Gastrocnemius medialis (tissue), 4 donors: Measurements from ENCODE around the gene GAB2. TPM values are rescaled to one million over a fixed set of nuclear protein-coding genes. Genes with fewer than 3 reads are reported as not detected.
"Not testable (repeated sequence)": the region's sequence is repeated elsewhere in the genome, so short reads cannot be mapped to it uniquely, and the experiment has no call there.

ENCODE experiments used
- ATAC-seq, 2 donors: fragments of 150-250 bp; one replicate each; pipeline ENCODE4 v1.9.1; 2016
- DNase-seq, 2 donors: peaks; one replicate each; pipeline ENCODE4 v3.0.0-alpha.2; 2019
- H3K27ac ChIP-seq, 4 donors: fragments of 200-600 bp; sonication (generic); 1 replicate in 1 of 4; 2 replicates in 3 of 4; pipeline ENCODE4 v1.5.1; 2016 to 2018; ENCODE audit warnings: mild to moderate bottlenecking in 2 of 4, moderate library complexity in 1 of 4
- H3K27me3 ChIP-seq, 3 donors: fragments of 200-600 bp; sonication (generic) in 2 of 3; 1 replicate in 1 of 3; 2 replicates in 2 of 3; pipeline versions ENCODE4 v1.5.1 to v1.6.0; 2016 to 2019; ENCODE audit warnings: mild to moderate bottlenecking in 1 of 3, moderate library complexity in 1 of 3
- H3K36me3 ChIP-seq, 2 donors: fragments of 200-600 bp; sonication (generic) in 1 of 2; one replicate each; pipeline ENCODE4 v1.5.1; 2017 to 2018
- H3K4me1 ChIP-seq, 2 donors: fragments of 200-600 bp; sonication (generic) in 1 of 2; one replicate each; pipeline ENCODE4 v1.5.1; 2016 to 2017; ENCODE audit warnings: mild to moderate bottlenecking in 2 of 2
- H3K4me3 ChIP-seq, 4 donors: fragments of 200-600 bp; sonication (generic) in 3 of 4; 1 replicate in 1 of 4; 2 replicates in 3 of 4; pipeline ENCODE4 v1.5.1; 2016 to 2019; ENCODE audit warnings: mild to moderate bottlenecking in 2 of 4
- H3K9me3 ChIP-seq, 3 donors: fragments of 200-600 bp; sonication (generic) in 2 of 3; 1 replicate in 1 of 3; 2 replicates in 2 of 3; pipeline ENCODE4 v1.5.1; 2016 to 2019
- CTCF ChIP-seq, 5 experiments: fragments of 450-650 bp in 3 of 5; fragments of 200-600 bp in 2 of 5; sonication (generic) in 2 of 5; IDR thresholded peaks in 4 of 5; conservative IDR thresholded peaks in 1 of 5; 1 replicate in 4 of 5; 2 replicates in 1 of 5; pipeline ENCODE4 v1.5.1; 2016 to 2019; ENCODE audit warnings: antibody characterized with exemption in 5 of 5, mild to moderate bottlenecking in 3 of 5, moderate library complexity in 3 of 5
- POLR2A ChIP-seq, 2 donors: fragments of 450-650 bp; IDR thresholded peaks; one replicate each; pipeline ENCODE4 v1.6.1; 2017; ENCODE audit warnings: antibody characterized with exemption in 2 of 2, mild to moderate bottlenecking in 2 of 2, moderate library complexity in 2 of 2
- in situ Hi-C, 4 donors: fragments of 200-750 bp; cut with MboI; loops; one replicate each; pipeline versions ENCODE4 v1.15.0 to v1.8.0; 2017; ENCODE audit warnings: low sequenced_read_pairs in 4 of 4
- intact Hi-C: fragments of 100-400 bp; cut with DNase I; formaldehyde crosslinking; loops from one replicate; pipeline ENCODE4 v1.15.1; 2023; ENCODE audit warnings: low total_unique reads
- total RNA-seq, 4 donors: library from RNA; depleted of rRNA; stranded (reverse); fragments of >200 nt; gene quantifications; one replicate each; pipeline versions ENCODE4 v1.1.0 to v1.2.3, GENCODE V29; 2016

The GAB2 gene
- total RNA-seq, 4 donors from 2014 or later, result 4.9 to 68.0 (median 25.8) TPM

DNA sequence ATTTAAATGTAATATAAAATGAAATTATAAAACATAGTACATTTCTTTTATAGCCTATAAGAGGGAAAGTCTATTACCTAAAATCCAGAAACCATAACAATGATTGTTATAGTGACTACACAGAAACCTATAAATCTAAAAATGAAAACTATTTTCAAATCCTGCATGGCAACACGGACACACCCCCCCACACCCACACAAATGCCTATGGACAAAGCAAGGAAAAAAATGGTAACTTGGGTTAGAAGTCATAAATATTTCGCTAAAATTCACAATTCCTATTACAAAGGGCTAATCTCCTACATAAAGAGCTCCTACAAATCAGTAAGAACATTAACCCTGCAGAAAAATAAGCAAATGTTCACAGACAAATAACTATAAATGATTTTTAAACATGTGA lies 56.4 kb downstream of the GAB2 start:
- TF ChIP-seq POLR2A (IDR thresholded peaks at IDR 0.05), result no peak
- TF ChIP-seq CTCF (IDR thresholded peaks at IDR 0.05 in 4 of 5, conservative IDR thresholded peaks at IDR 0.05 in 1 of 5), result no peak
- Histone ChIP-seq H3K36me3 (no peaks in the 10 kb centered on the region), H3K4me1 (peaks cover 0 to 8% of the 10 kb centered on the region in 2 donors), H3K4me3 (no peak overlapping the region), H3K27me3 (no peaks in the 10 kb centered on the region), H3K27ac (no peak overlapping the region), H3K9me3 (no peaks in the 10 kb centered on the region)
- no peak for DNase-seq
- ATAC-seq, result no peak
- intact Hi-C loops, result no loop called here
- in situ Hi-C loops, result no loop called here

DNA sequence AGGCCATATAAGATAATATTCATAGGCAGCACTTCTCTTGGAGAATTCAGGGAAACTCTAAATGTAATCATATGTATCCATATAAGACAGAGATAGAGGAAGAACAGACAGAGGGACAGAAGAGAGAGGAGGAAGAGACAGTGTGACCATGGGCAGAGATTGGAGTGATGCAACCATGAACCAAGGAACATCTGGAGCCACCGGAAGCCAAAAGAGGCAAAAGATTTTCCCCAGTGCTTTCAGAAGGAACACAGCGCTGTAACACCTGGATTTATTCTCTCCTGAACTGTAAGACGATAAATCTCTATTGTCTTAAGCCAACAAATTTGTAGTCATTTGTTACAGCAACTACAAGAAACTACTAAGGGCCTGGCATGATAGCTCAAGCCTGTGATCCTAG lies 57.7 kb downstream of the GAB2 start:
- no peak overlapping the region for H3K27ac ChIP-seq
- H3K4me3 ChIP-seq, result no peak overlapping the region
- in situ Hi-C loops, result no loop called here
- peak in 1 of 2 donors; percentile 68 for ATAC-seq
- H3K36me3 ChIP-seq, result no peaks in the 10 kb centered on the region
- DNase-seq, result peak in 1 of 2 donors; percentile 37
- no peaks in the 10 kb centered on the region for H3K27me3 ChIP-seq
- intact Hi-C loops, result no loop called here
- no peaks in the 10 kb centered on the region for H3K9me3 ChIP-seq
- peaks cover 0 to 3% of the 10 kb centered on the region in 2 donors for H3K4me1 ChIP-seq
- TF ChIP-seq POLR2A (IDR thresholded peaks at IDR 0.05), result no peak

GRCh38 chr11:78357924-78358323 lies 59.7 kb downstream of the GAB2 start:
- not testable (repeated sequence) for H3K4me1 ChIP-seq, ATAC-seq

DNA sequence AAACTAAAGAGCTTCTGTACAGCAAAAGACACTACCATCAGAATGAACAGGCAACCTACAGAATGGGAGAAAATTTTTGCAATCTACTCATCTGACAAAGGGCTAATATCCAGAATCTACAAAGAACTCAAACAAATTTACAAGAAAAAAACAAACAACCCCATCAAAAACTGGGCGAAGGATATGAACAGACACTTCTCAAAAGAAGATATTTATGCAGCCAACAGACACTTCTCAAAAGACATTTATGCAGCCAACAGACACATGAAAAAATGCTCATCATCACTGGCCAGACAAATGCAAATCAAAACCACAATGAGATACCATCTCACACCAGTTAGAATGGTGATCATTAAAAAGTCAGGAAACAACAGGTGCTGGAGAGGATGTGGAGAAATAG lies 60.2 kb downstream of the GAB2 start:
- H3K9me3 ChIP-seq, H3K36me3 ChIP-seq, DNase-seq, H3K4me3 ChIP-seq, ATAC-seq, in situ Hi-C loops, intact Hi-C loops, H3K27ac ChIP-seq, H3K27me3 ChIP-seq: not testable (repeated sequence)
- H3K4me1 ChIP-seq, result peaks cover 0 to 12% of the 10 kb centered on the region in 2 donors

More at GRCh38 chr11:78357924-78358323, 59.7 kb downstream of the GAB2 start:
- H3K4me3 ChIP-seq, H3K27ac ChIP-seq, H3K27me3 ChIP-seq, H3K9me3 ChIP-seq, H3K36me3 ChIP-seq, intact Hi-C loops, in situ Hi-C loops, DNase-seq: not testable (repeated sequence)

DNA sequence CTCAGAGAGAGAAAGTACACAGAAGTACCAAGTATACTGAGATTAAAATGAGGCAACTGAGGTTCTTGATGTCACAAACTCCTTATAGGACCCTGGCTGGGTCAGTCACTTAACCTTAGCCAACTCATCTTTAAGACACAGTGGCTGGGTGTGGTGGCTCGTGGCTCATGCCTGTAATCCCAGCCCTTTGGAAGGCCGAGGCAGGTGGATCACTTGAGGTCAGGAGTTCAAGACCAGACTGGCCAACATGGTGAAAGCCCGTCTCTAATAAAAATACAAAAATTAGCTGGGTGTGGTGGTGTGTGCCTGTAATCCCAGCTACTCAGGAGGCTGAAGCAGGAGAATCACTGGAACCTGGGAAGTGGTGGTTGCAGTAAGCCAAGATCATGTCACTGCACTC lies 61.9 kb downstream of the GAB2 start:
- DNase-seq, ATAC-seq, H3K27me3 ChIP-seq, H3K4me3 ChIP-seq, in situ Hi-C loops, H3K36me3 ChIP-seq, H3K27ac ChIP-seq, intact Hi-C loops, H3K9me3 ChIP-seq: not testable (repeated sequence)
- peaks cover 0 to 25% of the 10 kb centered on the region in 2 donors for H3K4me1 ChIP-seq

- Histone ChIP-seq H3K27me3 (no peaks in the 10 kb centered on the region), H3K4me1 (peaks cover 0 to 30% of the 10 kb centered on the region in 2 donors), H3K4me3 (no peak overlapping the region), H3K36me3 (no peaks in the 10 kb centered on the region), H3K27ac (peak overlapping the region in 1 of 4 donors; percentile 50), H3K9me3 (no peaks in the 10 kb centered on the region)
- intact Hi-C loops (no loop called here), in situ Hi-C loops (no loop called here)
- ATAC-seq (no peak), DNase-seq (no peak)
- TF ChIP-seq CTCF (IDR thresholded peaks at IDR 0.05 in 4 of 5, conservative IDR thresholded peaks at IDR 0.05 in 1 of 5) (no peak), POLR2A (IDR thresholded peaks at IDR 0.05) (no peak)
Measured at GRCh38 chr11:78355309-78355705, 62.3 kb downstream of the GAB2 start.
